ENCODE measurements around the gene SLC34A1.

The SLC34A1 gene

DNA sequence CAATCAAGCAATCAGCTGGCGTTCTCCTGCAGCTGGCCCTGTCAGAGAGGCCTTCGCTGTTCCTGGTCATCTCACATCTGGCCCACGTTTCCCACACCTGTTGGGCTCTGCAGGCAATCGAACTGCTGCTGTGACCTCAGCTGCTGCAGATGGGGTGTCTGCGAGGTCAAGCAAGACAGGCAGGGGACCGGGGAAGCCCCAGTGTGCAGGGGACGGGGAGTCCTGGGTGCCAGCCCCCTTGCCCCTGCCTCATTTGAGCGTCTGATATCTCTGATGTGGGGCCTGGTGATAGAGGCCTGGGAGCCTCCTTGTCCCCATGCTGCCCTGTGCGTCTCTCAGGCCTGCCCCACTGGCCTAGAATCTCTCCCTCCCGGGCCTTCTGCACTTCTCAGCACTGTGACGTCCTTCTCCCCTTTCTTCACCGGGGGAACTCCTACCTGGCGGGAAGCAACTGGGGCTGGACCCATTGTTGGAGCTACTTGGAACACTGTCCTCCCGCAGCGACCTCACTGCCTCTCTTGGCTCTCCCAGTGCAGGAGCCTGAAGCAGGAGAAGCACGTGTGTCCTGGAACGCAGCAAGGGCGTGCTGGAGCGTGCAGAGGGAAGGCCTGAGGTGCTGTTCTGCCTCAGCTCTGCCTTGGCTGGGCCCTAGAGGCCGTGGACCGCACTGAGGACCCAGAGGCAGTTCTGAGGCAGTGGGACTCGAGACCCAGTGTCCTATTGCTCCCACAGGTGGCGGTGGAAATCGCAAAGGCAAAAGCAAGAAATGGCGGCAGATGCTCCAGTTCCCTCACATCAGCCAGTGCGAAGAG lies 46.1 kb downstream of the SLC34A1 start:
- no peak for DNase-seq (ENCODE audit: low read depth in 2 of 3, low spot score in 1 of 3)

- no peak for DNase-seq (ENCODE audit: low read depth in 2 of 3, low spot score in 1 of 3)
Observed at GRCh38 chr5:177430972-177431316, 46.7 kb downstream of the SLC34A1 start.

DNA sequence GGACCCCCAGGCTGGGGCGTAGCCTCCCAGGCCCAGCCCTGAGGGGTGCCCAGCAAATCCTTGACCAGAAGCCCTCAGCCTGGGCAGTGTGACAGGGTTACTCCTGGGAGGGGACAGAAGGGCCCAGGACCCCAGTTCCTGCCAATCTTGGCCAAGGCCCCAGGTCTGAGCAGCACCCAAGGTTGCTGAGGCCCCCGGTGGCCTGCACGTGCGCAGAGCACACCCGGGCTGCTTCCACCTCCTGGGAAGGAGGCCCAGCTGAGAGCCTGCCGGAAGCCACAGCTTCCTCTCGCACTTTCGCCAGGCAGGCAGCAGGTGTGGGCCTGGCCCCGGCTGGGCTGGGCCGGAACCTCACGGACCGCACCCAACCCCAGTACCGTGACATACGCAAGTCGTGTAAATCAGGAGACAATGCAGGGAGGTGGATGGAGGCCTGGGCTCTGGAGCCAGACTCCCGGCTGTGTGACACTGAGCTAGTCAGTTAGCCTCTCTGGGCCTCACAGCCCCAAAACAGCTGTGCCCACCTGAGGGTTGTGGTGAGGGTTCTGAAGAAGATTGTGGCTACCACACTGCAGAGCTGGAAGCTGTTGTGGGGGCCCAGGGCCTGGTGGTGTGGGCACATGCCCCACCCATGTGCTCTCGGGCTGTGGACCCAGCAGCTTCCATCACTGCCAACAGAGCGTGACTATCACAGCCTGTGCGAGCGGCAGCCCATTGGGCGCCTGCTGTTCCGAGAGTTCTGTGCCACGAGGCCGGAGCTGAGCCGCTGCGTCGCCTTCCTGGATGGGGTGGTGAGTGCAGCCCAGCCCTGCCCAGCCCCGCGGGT lies 47.3 kb downstream of the SLC34A1 start:
- DNase-seq (ENCODE audit: low read depth in 2 of 3, low spot score in 1 of 3), result peak; percentile 46 to 75 (median 63)

GRCh38 chr5:177432143-177432838 lies 48.1 kb downstream of the SLC34A1 start:
- DNase-seq (ENCODE audit: low read depth in 2 of 3, low spot score in 1 of 3), result peak in 1 of 3 donors; percentile 57

- DNase-seq (ENCODE audit: low read depth in 2 of 3, low spot score in 1 of 3), result no peak
Observed at GRCh38 chr5:177432839-177433657, 48.8 kb downstream of the SLC34A1 start.

- no peak for DNase-seq (ENCODE audit: low read depth in 2 of 3, low spot score in 1 of 3)
Observed at GRCh38 chr5:177433658-177434217, 49.5 kb downstream of the SLC34A1 start.

GRCh38 chr5:177434437-177434836 lies 50.2 kb downstream of the SLC34A1 start:
- peak; percentile 54 to 61 (median 55) for DNase-seq (ENCODE audit: low read depth in 2 of 3, low spot score in 1 of 3)

DNA sequence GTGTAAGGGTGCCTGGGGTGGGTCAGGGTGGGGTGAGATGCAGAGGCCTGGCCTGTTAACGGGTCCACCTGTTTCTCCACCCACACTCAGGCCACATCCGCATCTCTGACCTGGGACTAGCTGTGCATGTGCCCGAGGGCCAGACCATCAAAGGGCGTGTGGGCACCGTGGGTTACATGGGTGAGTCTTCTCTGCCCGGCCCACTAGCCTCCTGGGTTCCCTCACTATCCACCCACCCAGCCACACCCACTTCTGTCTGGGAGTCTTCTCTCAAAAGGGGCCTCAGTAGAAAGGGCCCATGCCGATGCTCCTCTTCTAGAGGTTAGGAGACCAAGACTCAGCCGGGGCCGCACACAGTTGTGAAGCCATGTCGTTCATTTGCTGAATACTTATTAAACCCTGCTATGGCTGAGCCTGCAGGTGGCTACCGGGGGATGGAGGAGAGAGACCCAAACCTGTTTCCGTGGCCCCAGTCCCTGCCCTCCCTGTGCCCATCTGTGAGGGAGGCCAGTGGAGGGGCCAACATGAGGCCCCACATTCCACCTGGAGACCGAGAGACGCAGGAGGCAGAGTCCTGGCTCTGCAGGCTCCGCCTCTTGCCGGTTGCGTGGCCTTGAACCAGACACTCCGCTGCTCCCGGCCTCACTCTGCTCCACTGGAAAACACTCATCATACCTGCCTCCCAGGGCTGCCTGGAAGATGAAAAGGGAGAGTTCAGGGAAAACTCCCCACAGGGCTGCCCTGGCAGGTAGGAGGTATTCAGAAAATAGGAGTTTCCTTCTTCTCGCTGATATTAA lies 50.9 kb downstream of the SLC34A1 start:
- DNase-seq (ENCODE audit: low read depth in 2 of 3, low spot score in 1 of 3), result no peak

GRCh38 chr5:177435847-177436536 lies 51.8 kb downstream of the SLC34A1 start:
- no peak for DNase-seq (ENCODE audit: low read depth in 2 of 3, low spot score in 1 of 3)

GRCh38 chr5:177437623-177438022 lies 53.4 kb downstream of the SLC34A1 start:
- no peak for DNase-seq (ENCODE audit: low read depth in 2 of 3, low spot score in 1 of 3)

DNA sequence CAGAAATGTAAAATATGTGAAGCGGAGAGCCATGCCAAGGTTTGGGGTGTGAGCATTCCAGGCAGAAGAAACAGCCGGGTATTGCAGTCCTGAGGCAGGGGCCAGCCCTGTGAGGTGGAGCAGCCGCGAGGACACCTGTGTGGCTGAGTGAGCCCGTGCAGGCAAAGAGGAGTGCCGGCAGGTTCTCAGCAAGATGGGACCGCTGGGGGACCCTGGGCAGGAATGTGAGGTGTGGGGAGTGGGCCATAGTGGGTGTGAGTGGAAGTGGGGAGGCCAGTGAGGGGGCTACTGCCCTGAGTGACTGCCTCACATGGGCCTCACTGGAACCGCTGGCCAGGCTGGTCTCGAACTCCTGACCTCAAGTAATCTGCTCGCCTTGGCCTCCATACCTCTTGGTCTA lies 54.2 kb downstream of the SLC34A1 start:
- DNase-seq (ENCODE audit: low read depth in 2 of 3, low spot score in 1 of 3), result no peak

- DNase-seq (ENCODE audit: low read depth in 2 of 3, low spot score in 1 of 3), result no peak
Observed at GRCh38 chr5:177439518-177440053, 55.4 kb downstream of the SLC34A1 start.

DNA sequence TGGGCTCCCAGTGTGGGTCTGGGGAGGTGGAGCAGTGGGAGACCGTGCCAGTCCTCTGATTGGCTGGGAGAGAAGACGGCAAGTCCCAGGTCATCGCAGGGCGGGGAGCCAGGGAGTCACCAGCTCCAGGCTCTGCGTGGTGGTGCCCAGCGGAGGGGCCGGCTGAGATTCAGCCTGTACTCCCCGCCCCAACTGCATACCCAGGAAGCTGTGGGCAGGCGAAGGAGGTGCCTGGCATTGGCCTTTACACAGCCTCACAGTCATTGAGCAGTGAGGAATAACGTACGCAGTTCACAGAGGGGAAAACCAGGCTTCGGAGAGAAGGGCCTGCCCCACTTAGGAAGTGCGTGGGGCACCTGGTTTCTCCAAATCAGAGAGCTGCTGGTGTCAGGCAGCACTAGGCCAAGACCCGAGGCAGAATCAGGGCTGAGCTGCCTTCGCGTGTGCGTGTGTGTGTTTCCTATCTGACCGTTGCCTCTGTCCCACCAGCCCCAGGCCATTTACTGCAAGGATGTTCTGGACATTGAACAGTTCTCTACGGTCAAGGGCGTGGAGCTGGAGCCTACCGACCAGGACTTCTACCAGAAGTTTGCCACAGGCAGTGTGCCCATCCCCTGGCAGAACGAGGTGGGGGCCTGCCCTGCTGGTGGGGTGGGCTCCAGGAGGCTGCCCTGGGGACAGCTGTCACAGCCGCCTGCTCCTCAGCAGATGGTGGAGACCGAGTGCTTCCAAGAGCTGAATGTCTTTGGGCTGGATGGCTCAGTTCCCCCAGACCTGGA lies 56.2 kb downstream of the SLC34A1 start:
- peak in 1 of 3 donors; percentile 21 for DNase-seq (ENCODE audit: low read depth in 2 of 3, low spot score in 1 of 3)

DNA sequence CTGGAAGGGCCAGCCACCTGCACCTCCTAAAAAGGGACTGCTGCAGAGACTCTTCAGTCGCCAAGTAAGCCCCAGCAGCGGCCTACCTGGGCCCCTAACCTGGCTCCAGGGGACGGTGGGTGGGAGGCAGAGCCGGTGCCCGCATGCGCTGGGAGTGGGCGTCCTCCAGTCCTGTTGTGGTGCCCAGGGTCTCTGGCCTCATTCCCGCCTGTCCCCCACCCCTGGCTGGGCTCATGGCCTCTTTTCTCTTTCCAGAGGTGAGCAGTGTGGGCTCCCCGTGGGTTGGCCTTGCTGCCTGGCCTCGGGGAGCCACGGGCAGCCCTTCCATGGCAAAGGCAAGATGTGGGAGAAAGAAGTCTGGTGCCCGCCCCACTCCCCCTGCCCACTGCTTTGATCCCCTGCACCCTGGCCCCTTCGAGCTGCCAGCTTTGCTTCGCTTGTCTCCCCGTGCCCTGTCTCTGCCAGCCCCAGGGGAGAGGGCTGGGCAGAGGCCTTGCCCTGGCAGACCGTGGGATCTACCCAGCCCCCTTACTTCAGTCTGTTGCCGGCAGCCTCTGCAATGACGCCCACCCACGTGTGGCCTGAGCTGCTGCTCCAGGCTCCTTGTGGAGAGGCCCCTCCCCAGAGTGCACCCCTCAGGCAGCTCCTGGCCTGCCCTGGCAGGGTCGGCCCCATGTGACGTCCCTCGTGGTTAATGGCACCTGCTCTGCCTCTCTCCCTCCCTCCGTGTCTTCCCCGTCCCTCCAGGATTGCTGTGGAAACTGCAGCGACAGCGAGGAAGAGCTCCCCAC lies 57.0 kb downstream of the SLC34A1 start:
- DNase-seq (ENCODE audit: low read depth in 2 of 3, low spot score in 1 of 3), result no peak

- no peak for DNase-seq (ENCODE audit: low read depth in 2 of 3, low spot score in 1 of 3)
Observed at GRCh38 chr5:177442066-177442826, 58.0 kb downstream of the SLC34A1 start.

DNA sequence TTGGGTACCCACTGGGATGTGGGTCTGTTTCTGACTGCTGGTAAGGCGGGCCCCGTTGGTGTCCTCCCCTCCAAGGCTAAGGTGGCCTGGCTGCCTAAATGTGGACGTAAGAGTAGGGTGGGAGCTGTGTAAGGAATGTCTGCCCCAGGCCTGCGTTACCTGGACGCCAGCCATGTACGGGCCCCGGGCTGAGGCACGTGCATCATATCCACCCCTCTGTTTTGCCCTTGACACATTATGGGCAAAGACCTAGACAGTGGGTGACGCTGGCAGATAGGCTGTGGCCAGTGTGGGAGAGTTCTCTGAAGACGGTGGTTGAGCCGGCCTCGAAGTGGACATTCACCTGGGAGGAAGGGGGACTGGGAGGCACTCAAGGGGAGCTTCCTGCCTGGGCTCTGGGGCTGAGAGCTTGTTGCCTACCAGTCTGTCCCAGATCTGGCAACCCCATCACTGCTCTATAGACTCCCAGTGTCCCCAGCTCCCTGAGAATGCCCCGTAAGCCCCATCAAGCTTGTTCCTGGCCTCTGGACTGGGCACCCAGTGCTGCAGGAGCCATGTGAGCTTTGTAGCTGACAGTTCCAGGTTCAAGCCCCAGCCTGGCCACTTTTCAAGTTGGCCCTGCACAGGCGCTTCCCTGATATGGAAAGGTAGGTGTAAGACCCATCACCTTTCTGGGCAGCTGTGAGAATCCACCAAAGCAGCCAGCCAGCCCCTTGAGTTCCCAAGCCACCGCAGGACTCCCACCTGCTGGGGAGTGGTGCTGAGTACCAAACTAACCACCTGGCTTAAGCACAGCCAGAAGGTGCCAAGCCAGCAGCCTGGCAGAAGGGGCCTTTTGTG lies 59.1 kb downstream of the SLC34A1 start:
- DNase-seq (ENCODE audit: low read depth in 2 of 3, low spot score in 1 of 3), result no peak

Measured in stimulated activated CD4-positive, alpha-beta T cell treated with anti-CD3 and anti-CD28 coated beads, Interleukin-12 subunit alpha, Interleukin-12 subunit beta, amount 100 ng/mL, for 48 hours (primary cell).